ENCODE measurements around the gene CDS1. TPM values are rescaled to one million over a fixed set of nuclear protein-coding genes. Genes with fewer than 3 reads are reported as not detected.

The CDS1 gene
- total RNA-seq: 1 to 10 TPM in 2 of 4 donors, under 1 TPM in 2; 0.16 to 1.4 (median 0.64) TPM

DNA sequence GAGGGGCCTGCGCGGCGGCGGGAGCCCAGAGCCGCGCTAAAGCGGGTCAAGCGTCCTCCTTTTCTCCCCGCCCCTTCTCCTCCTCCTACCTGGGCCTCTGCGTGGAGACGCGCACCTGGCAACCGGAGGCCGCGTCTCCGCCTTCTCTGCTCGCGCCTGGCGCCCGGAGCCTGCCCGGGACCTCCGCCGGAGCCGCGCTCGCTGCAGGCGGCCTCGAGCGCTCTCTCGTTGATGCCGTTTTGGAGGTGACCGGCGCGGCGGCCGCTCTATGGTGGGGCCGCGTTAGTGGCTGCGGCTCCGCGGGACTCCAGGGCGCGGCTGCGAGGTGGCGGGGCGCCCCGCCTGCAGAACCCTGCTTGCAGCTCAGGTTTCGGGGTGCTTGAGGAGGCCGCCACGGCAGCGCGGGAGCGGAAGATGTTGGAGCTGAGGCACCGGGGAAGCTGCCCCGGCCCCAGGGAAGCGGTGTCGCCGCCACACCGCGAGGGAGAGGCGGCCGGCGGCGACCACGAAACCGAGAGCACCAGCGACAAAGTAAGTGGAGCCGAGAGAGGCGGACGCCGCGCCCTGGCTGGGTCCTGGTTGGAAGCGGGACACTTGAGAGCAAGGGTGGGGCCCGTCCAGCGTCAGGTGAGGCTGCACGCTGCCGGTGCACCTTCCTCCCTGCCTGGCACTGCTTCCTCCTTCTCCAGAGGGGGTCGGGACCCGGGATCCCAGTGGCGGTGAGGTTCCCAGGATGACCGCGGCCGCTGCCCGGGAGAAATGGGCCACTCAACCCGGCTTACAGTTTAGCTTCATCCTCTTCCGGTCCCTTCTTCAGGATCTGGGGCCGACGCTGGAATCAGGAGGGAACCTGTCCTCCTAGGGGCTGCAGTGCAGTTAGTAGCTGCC, at the start of gene CDS1:
TSS of gene CDS1 (plus strand) at position 140 of the 888 bp plus-strand sequence. CDS start at position 415, 275 bp downstream.
- TF ChIP-seq, protein P1, sequence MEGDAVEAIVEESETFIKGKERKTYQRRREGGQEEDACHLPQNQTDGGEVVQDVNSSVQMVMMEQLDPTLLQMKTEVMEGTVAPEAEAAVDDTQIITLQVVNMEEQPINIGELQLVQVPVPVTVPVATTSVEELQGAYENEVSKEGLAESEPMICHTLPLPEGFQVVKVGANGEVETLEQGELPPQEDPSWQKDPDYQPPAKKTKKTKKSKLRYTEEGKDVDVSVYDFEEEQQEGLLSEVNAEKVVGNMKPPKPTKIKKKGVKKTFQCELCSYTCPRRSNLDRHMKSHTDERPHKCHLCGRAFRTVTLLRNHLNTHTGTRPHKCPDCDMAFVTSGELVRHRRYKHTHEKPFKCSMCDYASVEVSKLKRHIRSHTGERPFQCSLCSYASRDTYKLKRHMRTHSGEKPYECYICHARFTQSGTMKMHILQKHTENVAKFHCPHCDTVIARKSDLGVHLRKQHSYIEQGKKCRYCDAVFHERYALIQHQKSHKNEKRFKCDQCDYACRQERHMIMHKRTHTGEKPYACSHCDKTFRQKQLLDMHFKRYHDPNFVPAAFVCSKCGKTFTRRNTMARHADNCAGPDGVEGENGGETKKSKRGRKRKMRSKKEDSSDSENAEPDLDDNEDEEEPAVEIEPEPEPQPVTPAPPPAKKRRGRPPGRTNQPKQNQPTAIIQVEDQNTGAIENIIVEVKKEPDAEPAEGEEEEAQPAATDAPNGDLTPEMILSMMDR (IDR thresholded peaks at IDR 0.05; ENCODE audit: low read depth): no peak

DNA sequence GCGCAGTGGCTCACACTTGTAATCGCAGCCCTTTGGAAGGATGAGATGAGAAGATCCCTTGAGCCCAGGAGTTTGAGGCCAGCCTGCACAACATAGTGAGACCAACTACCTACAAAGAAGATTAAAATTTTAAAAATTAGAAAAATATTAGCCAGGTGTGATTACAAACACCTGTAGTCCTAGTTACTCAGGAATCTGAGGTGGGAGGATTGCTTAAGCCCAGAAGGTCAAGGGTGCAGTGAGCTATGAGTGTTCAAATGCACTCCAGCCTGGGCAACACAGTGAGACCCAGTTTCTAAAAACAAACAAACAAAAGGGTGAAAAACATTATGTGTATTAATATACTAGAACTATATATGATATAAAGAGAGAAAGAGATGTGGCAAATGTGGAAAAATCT, 47.0 kb upstream of the CDS1 start:
- TF ChIP-seq, protein P1 (IDR thresholded peaks at IDR 0.05; ENCODE audit: low read depth): no peak

DNA sequence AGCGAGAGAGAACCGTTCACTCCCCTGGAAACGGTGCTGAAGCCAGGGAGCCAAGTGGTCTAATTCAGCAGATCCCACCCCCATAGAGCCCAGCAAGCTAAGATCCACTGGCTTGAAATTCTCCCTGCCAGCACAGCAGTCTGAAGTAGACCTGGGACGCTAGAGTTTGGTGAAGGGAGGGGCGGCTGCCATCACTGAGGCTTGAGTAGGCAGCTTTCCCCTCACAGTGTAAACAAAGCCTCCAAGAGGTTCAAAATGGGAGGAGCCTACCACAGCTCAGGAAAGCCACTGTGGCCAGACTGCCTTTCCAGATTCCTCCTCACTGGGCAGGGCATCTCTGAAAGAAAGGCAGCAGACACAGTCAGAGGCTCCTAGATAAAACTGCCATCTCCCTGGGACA, 37.8 kb upstream of the CDS1 start:
- TF ChIP-seq, protein P1 (IDR thresholded peaks at IDR 0.05; ENCODE audit: low read depth): no peak

DNA sequence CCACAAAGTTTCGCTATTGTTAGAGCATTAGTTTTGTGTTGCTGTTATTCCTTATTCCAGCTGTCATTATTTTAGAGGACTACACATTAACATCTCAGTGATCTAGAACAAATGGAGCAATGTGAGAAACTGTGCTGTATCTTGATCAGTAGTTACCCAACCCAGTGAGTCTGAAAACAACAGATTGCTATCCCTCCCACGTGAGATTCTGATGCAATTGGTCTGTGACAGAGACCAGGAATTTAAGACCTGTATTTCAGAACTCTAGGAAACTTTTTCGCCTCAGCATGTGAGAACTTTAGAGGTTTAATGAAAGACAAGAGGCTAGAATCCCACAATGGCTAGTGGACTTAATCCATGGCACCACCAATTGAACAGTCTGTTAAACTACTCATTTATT, 35.7 kb upstream of the CDS1 start:
- TF ChIP-seq, protein P1 (IDR thresholded peaks at IDR 0.05; ENCODE audit: low read depth): no peak

DNA sequence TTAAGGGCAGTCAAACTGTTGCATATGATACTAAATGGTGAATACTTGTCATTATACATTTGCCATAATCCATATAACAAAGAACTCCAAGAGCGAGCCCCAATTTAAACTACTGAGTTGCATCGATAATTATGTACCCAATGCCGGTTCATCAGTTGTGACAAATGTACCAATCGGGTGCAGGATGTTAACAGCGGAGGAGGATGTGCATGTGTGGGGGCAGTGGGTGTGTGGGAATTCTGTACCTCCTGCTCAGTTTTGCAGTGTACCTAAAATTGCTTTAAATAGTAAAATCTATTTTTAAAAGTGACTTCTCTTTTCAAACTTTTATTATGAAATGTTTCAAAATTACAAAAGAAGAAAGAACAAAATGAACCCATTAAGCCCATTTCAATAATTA, 20.8 kb upstream of the CDS1 start:
- TF ChIP-seq, protein P1 (IDR thresholded peaks at IDR 0.05; ENCODE audit: low read depth): no peak

DNA sequence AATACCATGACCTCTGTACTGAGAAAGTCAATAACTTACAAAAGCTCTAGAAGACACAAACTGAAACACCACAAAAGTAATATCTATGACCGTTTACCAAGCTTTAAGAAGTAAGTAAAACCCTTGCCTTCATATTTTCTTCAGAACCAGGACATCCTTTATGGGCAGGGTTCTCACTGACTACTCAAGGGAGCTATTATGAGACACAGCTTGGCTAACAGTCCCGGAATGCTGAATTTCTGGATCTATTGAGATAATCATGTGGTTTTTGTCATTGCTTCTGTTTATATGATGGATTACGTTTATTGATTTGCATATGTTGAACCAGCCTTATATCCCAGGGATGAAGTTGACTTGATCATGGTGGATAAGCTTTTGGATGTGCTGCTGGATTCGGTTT, 19.9 kb upstream of the CDS1 start:
- TF ChIP-seq, protein P1 (IDR thresholded peaks at IDR 0.05; ENCODE audit: low read depth): no peak

DNA sequence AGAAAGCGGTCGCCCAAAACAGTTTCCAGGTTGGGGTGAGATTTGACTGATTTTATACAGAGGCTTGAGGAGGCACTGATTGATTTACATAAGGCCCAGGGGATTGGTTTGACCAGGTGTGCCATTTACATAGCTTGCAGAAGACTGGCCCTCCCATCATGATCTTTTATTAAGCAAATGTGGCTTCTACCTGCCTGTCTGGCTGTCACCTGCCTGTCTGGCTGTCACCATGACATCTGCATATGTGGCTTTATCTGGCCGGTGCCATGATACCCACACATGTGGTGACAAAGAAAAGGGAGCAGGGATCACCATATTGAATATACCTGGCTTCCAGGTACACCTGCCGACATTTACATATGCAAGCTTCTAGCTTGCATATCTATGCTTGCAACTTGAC, 17.0 kb upstream of the CDS1 start:
- TF ChIP-seq, protein P1 (IDR thresholded peaks at IDR 0.05; ENCODE audit: low read depth): no peak

Data from subcutaneous adipose tissue (tissue), 4 donors.